Astrocyte (in vitro differentiated cells and primary cell): ENCODE results near the gene FXYD4.
A peak's percentile ranks its signal among the peaks of the same experiment; 100 is the strongest.

Experiments used
- EZH2 ChIP-seq: IDR thresholded peaks from 2 replicates; pipeline ENCODE4 v1.6.1; 2012; ENCODE audit warnings: mild to moderate bottlenecking, low read length, inconsistent platforms; ENCODE audit not compliant: insufficient read depth
- TF ChIP-seq, protein P1 (sequence below): IDR thresholded peaks from 2 replicates; pipeline ENCODE4 v1.5.1; 2011; ENCODE audit warnings: low read depth, mild to moderate bottlenecking, inconsistent platforms, low read length, moderate library complexity; ENCODE audit not compliant: insufficient read depth

DNA sequence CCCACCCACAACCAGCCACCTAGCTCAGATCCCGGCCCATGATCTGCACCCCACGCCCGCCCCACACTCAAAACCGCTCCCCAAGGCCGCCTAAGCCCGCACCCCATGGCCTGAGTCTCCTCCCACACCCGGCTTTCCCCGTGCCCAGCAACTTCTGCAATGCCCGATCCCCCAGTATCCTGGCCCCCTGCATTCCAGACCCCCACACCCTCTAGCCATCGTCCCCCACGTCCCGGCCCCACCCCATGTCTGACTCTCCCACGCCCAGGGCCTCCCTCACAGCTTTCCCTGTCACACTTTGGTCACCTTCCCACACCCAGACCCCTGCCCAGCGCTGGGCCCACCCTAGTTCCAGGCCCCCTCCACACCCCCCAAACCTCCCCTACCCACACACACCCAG is 20.1 kb upstream of the FXYD4 start:
- TF ChIP-seq, protein P1, sequence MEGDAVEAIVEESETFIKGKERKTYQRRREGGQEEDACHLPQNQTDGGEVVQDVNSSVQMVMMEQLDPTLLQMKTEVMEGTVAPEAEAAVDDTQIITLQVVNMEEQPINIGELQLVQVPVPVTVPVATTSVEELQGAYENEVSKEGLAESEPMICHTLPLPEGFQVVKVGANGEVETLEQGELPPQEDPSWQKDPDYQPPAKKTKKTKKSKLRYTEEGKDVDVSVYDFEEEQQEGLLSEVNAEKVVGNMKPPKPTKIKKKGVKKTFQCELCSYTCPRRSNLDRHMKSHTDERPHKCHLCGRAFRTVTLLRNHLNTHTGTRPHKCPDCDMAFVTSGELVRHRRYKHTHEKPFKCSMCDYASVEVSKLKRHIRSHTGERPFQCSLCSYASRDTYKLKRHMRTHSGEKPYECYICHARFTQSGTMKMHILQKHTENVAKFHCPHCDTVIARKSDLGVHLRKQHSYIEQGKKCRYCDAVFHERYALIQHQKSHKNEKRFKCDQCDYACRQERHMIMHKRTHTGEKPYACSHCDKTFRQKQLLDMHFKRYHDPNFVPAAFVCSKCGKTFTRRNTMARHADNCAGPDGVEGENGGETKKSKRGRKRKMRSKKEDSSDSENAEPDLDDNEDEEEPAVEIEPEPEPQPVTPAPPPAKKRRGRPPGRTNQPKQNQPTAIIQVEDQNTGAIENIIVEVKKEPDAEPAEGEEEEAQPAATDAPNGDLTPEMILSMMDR: no peak
- peak; percentile 5 for TF ChIP-seq EZH2
